SK-N-SH (cell line): ENCODE measurements around the gene HID1.
"Not testable (repeated sequence)": the region's sequence is repeated elsewhere in the genome, so short reads cannot be mapped to it uniquely, and the experiment has no call there.

Experiments
- EP300 ChIP-seq, 2 experiments: IDR thresholded peaks; 2 replicates each; pipeline versions ENCODE4 v1.4.0 to v1.6.1; 2012; ENCODE audit warnings: borderline replicate concordance in 1 of 2, low read depth in 1 of 2, low read length in 1 of 2
- FOSL2 ChIP-seq: IDR thresholded peaks from 2 replicates; pipeline ENCODE4 v1.4.0; 2012; ENCODE audit warnings: low read depth, mild to moderate bottlenecking, moderate library complexity, borderline replicate concordance
- FOXM1 ChIP-seq: IDR thresholded peaks from 2 replicates; pipeline ENCODE4 v1.4.0; 2012; ENCODE audit warnings: low read depth, mild to moderate bottlenecking
- GABPA ChIP-seq: IDR thresholded peaks from 2 replicates; pipeline ENCODE4 v1.4.0; 2012; ENCODE audit warnings: low read depth, mild to moderate bottlenecking
- IRF3 ChIP-seq: fragments of 150-350 bp; IDR thresholded peaks from 2 replicates; pipeline ENCODE4 v1.6.1; 2016; ENCODE audit warnings: mild to moderate bottlenecking, low read depth, low read length
- POLR2AphosphoS5 ChIP-seq: IDR thresholded peaks from 2 replicates; pipeline ENCODE4 v1.6.1; 2012; ENCODE audit warnings: low read depth, low read length
- REST ChIP-seq: IDR thresholded peaks from 2 replicates; pipeline ENCODE4 v1.6.1; 2012; ENCODE audit warnings: mild to moderate bottlenecking, low read depth, low read length, moderate library complexity
- RFX5 ChIP-seq: IDR thresholded peaks from 2 replicates; pipeline ENCODE4 v1.6.1; 2012; ENCODE audit warnings: mild to moderate bottlenecking, improper control_type of control experiment, low read length
- TAF1 ChIP-seq: IDR thresholded peaks from 2 replicates; pipeline ENCODE4 v1.6.1; 2012; ENCODE audit warnings: low read depth, mild to moderate bottlenecking, low read length, moderate library complexity, borderline replicate concordance
- TF ChIP-seq, protein P1 (sequence below): fragments of 200-600 bp; sonication (generic); IDR thresholded peaks from 2 replicates; pipeline ENCODE4 v1.6.1; 2017; ENCODE audit warnings: antibody characterized with exemption, mild to moderate bottlenecking, moderate library complexity
- TF ChIP-seq, protein P2 (sequence below): IDR thresholded peaks from 2 replicates; pipeline ENCODE4 v1.4.0; 2012; ENCODE audit warnings: low read depth

DNA sequence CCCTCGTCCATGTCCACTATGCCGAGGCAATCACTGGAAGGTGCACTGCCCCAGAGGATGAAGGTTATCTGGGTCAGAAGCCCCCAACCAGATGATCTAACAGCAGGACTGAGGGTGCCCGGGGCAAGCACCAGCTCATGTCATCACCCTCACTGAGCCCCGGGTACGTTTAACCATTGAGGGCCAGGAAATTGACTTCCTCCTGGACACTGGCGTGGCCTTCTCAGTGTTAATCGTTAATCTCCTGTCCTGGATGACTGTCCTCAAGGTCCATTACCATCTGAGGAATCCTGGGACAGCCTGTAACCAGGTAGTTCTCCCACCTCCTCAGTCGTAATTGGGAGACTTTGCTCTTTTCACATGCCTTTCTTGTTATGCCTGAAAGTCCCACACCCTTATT lies 61.1 kb downstream of the HID1 start:
- TF ChIP-seq REST; FOSL2; EP300 (IDR thresholded peaks at IDR 0.05; ENCODE audit: borderline replicate concordance in 1 of 2, low read depth in 1 of 2, low read length in 1 of 2); GABPA; IRF3; FOXM1; RFX5; TAF1; POLR2AphosphoS5: not testable (repeated sequence)
- TF ChIP-seq, protein P1, sequence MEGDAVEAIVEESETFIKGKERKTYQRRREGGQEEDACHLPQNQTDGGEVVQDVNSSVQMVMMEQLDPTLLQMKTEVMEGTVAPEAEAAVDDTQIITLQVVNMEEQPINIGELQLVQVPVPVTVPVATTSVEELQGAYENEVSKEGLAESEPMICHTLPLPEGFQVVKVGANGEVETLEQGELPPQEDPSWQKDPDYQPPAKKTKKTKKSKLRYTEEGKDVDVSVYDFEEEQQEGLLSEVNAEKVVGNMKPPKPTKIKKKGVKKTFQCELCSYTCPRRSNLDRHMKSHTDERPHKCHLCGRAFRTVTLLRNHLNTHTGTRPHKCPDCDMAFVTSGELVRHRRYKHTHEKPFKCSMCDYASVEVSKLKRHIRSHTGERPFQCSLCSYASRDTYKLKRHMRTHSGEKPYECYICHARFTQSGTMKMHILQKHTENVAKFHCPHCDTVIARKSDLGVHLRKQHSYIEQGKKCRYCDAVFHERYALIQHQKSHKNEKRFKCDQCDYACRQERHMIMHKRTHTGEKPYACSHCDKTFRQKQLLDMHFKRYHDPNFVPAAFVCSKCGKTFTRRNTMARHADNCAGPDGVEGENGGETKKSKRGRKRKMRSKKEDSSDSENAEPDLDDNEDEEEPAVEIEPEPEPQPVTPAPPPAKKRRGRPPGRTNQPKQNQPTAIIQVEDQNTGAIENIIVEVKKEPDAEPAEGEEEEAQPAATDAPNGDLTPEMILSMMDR, result not testable (repeated sequence)
- TF ChIP-seq, protein P2, sequence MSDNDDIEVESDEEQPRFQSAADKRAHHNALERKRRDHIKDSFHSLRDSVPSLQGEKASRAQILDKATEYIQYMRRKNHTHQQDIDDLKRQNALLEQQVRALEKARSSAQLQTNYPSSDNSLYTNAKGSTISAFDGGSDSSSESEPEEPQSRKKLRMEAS, result not testable (repeated sequence)
